ENCODE data around the gene ADARB1. TPM values are rescaled to one million over a fixed set of nuclear protein-coding genes. Genes with fewer than 3 reads are reported as not detected.

The ADARB1 gene
- total and polyA plus RNA-seq, 9 of the 15 experiments (the other 6 are each of a cell fraction or from before 2014, with no cell fraction given): 6.7 to 16.0 (median 8.3) TPM

DNA sequence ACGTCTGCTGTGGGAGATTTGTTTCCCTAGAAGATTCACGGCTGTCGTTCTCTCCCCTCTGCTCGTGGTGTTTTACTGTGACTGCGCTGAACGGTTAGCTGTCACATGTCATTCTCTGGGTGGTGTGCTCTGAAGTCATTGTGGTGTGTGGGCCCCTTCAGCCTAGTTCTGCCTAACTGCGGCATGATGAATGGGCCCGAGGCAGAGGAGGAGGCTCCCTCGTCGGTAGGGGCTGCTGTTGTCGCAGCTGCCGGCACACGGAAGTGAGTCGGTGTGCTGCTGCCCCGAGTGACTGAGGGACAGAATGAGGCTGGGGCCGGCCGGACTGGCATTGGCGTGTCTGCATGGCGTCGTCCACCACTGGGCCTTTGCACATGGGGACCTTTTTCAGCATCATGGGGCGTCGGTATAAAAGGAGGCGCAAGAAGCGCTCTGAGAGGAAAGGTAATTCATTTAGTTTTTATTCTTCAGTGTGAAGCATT is 77.9 kb downstream of the ADARB1 start (continued):
- no peak for TF ChIP-seq ZSCAN29 (IDR thresholded peaks at IDR 0.05)
- peak; percentile 78 for TF ChIP-seq RB1 (IDR thresholded peaks at IDR 0.05; ENCODE audit: low read depth)
- TF ChIP-seq HDAC1 (IDR thresholded peaks at IDR 0.05): peak in 1 of 2 experiments; percentile 74; a peak in 1 of 4 replicates
- TF ChIP-seq, protein P1, sequence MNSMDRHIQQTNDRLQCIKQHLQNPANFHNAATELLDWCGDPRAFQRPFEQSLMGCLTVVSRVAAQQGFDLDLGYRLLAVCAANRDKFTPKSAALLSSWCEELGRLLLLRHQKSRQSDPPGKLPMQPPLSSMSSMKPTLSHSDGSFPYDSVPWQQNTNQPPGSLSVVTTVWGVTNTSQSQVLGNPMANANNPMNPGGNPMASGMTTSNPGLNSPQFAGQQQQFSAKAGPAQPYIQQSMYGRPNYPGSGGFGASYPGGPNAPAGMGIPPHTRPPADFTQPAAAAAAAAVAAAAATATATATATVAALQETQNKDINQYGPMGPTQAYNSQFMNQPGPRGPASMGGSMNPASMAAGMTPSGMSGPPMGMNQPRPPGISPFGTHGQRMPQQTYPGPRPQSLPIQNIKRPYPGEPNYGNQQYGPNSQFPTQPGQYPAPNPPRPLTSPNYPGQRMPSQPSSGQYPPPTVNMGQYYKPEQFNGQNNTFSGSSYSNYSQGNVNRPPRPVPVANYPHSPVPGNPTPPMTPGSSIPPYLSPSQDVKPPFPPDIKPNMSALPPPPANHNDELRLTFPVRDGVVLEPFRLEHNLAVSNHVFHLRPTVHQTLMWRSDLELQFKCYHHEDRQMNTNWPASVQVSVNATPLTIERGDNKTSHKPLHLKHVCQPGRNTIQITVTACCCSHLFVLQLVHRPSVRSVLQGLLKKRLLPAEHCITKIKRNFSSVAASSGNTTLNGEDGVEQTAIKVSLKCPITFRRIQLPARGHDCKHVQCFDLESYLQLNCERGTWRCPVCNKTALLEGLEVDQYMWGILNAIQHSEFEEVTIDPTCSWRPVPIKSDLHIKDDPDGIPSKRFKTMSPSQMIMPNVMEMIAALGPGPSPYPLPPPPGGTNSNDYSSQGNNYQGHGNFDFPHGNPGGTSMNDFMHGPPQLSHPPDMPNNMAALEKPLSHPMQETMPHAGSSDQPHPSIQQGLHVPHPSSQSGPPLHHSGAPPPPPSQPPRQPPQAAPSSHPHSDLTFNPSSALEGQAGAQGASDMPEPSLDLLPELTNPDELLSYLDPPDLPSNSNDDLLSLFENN (IDR thresholded peaks at IDR 0.05; ENCODE audit: low read depth in 2 of 2, low read length in 2 of 2): peak in 1 of 2 experiments; percentile 68; a peak in 1 of 4 replicates
- TF ChIP-seq, protein P2, sequence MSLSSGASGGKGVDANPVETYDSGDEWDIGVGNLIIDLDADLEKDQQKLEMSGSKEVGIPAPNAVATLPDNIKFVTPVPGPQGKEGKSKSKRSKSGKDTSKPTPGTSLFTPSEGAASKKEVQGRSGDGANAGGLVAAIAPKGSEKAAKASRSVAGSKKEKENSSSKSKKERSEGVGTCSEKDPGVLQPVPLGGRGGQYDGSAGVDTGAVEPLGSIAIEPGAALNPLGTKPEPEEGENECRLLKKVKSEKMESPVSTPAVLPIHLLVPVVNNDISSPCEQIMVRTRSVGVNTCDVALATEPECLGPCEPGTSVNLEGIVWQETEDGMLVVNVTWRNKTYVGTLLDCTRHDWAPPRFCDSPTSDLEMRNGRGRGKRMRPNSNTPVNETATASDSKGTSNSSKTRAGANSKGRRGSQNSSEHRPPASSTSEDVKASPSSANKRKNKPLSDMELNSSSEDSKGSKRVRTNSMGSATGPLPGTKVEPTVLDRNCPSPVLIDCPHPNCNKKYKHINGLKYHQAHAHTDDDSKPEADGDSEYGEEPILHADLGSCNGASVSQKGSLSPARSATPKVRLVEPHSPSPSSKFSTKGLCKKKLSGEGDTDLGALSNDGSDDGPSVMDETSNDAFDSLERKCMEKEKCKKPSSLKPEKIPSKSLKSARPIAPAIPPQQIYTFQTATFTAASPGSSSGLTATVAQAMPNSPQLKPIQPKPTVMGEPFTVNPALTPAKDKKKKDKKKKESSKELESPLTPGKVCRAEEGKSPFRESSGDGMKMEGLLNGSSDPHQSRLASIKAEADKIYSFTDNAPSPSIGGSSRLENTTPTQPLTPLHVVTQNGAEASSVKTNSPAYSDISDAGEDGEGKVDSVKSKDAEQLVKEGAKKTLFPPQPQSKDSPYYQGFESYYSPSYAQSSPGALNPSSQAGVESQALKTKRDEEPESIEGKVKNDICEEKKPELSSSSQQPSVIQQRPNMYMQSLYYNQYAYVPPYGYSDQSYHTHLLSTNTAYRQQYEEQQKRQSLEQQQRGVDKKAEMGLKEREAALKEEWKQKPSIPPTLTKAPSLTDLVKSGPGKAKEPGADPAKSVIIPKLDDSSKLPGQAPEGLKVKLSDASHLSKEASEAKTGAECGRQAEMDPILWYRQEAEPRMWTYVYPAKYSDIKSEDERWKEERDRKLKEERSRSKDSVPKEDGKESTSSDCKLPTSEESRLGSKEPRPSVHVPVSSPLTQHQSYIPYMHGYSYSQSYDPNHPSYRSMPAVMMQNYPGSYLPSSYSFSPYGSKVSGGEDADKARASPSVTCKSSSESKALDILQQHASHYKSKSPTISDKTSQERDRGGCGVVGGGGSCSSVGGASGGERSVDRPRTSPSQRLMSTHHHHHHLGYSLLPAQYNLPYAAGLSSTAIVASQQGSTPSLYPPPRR (CRISPR knock-in tag; IDR thresholded peaks at IDR 0.05; ENCODE audit: borderline replicate concordance): no peak
- TF ChIP-seq, protein P3, sequence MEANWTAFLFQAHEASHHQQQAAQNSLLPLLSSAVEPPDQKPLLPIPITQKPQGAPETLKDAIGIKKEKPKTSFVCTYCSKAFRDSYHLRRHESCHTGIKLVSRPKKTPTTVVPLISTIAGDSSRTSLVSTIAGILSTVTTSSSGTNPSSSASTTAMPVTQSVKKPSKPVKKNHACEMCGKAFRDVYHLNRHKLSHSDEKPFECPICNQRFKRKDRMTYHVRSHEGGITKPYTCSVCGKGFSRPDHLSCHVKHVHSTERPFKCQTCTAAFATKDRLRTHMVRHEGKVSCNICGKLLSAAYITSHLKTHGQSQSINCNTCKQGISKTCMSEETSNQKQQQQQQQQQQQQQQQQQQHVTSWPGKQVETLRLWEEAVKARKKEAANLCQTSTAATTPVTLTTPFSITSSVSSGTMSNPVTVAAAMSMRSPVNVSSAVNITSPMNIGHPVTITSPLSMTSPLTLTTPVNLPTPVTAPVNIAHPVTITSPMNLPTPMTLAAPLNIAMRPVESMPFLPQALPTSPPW (CRISPR knock-in tag; IDR thresholded peaks at IDR 0.05): peak; percentile 73
- TF ChIP-seq, protein P4, sequence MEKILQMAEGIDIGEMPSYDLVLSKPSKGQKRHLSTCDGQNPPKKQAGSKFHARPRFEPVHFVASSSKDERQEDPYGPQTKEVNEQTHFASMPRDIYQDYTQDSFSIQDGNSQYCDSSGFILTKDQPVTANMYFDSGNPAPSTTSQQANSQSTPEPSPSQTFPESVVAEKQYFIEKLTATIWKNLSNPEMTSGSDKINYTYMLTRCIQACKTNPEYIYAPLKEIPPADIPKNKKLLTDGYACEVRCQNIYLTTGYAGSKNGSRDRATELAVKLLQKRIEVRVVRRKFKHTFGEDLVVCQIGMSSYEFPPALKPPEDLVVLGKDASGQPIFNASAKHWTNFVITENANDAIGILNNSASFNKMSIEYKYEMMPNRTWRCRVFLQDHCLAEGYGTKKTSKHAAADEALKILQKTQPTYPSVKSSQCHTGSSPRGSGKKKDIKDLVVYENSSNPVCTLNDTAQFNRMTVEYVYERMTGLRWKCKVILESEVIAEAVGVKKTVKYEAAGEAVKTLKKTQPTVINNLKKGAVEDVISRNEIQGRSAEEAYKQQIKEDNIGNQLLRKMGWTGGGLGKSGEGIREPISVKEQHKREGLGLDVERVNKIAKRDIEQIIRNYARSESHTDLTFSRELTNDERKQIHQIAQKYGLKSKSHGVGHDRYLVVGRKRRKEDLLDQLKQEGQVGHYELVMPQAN (IDR thresholded peaks at IDR 0.05; ENCODE audit: borderline replicate concordance): no peak
- TF ChIP-seq NELFE (IDR thresholded peaks at IDR 0.05; ENCODE audit: insufficient read depth, insufficient read length): no peak
- no peak for TF ChIP-seq HDAC8 (tag; IDR thresholded peaks at IDR 0.05)
- TF ChIP-seq FOS (IDR thresholded peaks at IDR 0.05; ENCODE audit: extremely low read depth, insufficient read length): no peak
- peak; percentile 91; the same call in 1 of the 2 replicates for TF ChIP-seq ZNF232 (CRISPR knock-in tag; IDR thresholded peaks at IDR 0.05)
- TF ChIP-seq FOSL1 (tag; conservative IDR thresholded peaks at IDR 0.05): no peak
- no peak for TF ChIP-seq ZNF224 (CRISPR knock-in tag; IDR thresholded peaks at IDR 0.05)
- peak; percentile 36 for TF ChIP-seq MAFK (IDR thresholded peaks at IDR 0.05; ENCODE audit: low read length)
- TF ChIP-seq ZC3H11A (IDR thresholded peaks at IDR 0.05; ENCODE audit: low read depth, low read length): peak; percentile 65; the same call in 1 of the 2 replicates
- TF ChIP-seq FOXJ3 (CRISPR knock-in tag; IDR thresholded peaks at IDR 0.05): no peak

All from K562 (cell line).